Uterus (tissue), 4 donors: ENCODE measurements around the gene ETDB. TPM values are rescaled to one million over a fixed set of nuclear protein-coding genes. Genes with fewer than 3 reads are reported as not detected.

Experiments used
- DNase-seq, 2 donors: peaks; one replicate each; pipeline ENCODE4 v3.0.0-alpha.2; 2019 to 2020
- H3K27ac ChIP-seq, 2 donors: fragments of 200-600 bp; sonication (generic); 1 replicate in 1 of 2; 2 replicates in 1 of 2; pipeline ENCODE4 v1.5.1; 2016 to 2018
- H3K27me3 ChIP-seq, 2 donors: fragments of 200-600 bp; sonication (generic); one replicate each; pipeline ENCODE4 v1.5.1; 2018 to 2019; ENCODE audit warnings: control low read depth in 1 of 2
- H3K36me3 ChIP-seq, 2 donors: fragments of 200-600 bp; sonication (generic); one replicate each; pipeline ENCODE4 v1.5.1; 2019; ENCODE audit warnings: control low read depth in 1 of 2
- H3K4me1 ChIP-seq, 2 donors: fragments of 200-600 bp; sonication (generic); one replicate each; pipeline ENCODE4 v1.5.1; 2018 to 2019; ENCODE audit warnings: control low read depth in 1 of 2
- H3K4me3 ChIP-seq, 2 donors: fragments of 200-600 bp; sonication (generic); 1 replicate in 1 of 2; 2 replicates in 1 of 2; pipeline ENCODE4 v1.5.1; 2018 to 2019; ENCODE audit warnings: mild to moderate bottlenecking in 1 of 2
- H3K9me3 ChIP-seq, 2 donors: fragments of 200-600 bp; sonication (generic); one replicate each; pipeline ENCODE4 v1.5.1; 2019; ENCODE audit warnings: control low read depth in 1 of 2
- POLR2A ChIP-seq, 2 donors: fragments of 450-650 bp; IDR thresholded peaks; one replicate each; pipeline ENCODE4 v1.6.1; 2016; ENCODE audit warnings: antibody characterized with exemption in 2 of 2, mild to moderate bottlenecking in 1 of 2, moderate library complexity in 1 of 2
- intact Hi-C: fragments of 100-400 bp; cut with DNase I; formaldehyde crosslinking; loops from one replicate; pipeline ENCODE4 v1.15.1; 2023; ENCODE audit warnings: low total_unique reads
- total RNA-seq, 4 donors: library from RNA; depleted of rRNA in 3 of 4; stranded (reverse); fragments of >200 nt in 3 of 4; gene quantifications; one replicate each; pipeline versions ENCODE4 v1.1.0 to v1.2.4, GENCODE V29; 2014 to 2023
- TF ChIP-seq, protein P1 (sequence below), 4 experiments: fragments of 200-600 bp in 2 of 4; fragments of 450-650 bp in 2 of 4; sonication (generic) in 2 of 4; IDR thresholded peaks; one replicate each; pipeline ENCODE4 v1.5.1; 2016 to 2019; ENCODE audit warnings: antibody characterized with exemption in 4 of 4, mild to moderate bottlenecking in 2 of 4, moderate library complexity in 1 of 4
- donor health status: DM: yes; HTN: yes; CAD: no.

ETDB gene
- total RNA-seq, 4 donors from 2014 or later: not detected

DNA sequence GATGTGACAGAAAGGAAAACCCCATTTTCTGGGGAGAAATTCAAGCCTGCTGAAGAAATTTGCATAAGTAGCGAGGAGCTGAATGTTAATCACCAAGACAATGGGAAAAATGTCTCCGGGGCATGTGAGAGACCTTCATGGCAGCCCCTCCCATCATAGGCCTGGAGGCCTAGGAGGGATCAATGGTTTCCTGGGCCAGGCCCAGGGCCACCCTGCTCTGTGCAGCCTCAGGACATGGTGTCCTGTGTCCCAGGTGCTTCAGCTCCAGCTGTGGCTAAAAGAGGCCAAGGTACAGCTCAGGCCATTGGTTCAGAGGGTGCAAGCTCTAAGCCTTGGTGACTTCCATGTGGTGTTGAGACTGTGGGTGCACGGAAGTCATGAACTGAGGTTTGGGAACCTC, 31.2 kb downstream of the ETDB start:
- DNase-seq: no peak
- no peak overlapping the region for H3K27ac ChIP-seq
- intact Hi-C loops: no loop called here
- H3K9me3 ChIP-seq: no peaks in the 10 kb centered on the region
- H3K27me3 ChIP-seq: no peaks in the 10 kb centered on the region
- H3K4me3 ChIP-seq: no peak overlapping the region
- H3K4me1 ChIP-seq: no peaks in the 10 kb centered on the region
- no peaks in the 10 kb centered on the region for H3K36me3 ChIP-seq
- TF ChIP-seq, protein P1, sequence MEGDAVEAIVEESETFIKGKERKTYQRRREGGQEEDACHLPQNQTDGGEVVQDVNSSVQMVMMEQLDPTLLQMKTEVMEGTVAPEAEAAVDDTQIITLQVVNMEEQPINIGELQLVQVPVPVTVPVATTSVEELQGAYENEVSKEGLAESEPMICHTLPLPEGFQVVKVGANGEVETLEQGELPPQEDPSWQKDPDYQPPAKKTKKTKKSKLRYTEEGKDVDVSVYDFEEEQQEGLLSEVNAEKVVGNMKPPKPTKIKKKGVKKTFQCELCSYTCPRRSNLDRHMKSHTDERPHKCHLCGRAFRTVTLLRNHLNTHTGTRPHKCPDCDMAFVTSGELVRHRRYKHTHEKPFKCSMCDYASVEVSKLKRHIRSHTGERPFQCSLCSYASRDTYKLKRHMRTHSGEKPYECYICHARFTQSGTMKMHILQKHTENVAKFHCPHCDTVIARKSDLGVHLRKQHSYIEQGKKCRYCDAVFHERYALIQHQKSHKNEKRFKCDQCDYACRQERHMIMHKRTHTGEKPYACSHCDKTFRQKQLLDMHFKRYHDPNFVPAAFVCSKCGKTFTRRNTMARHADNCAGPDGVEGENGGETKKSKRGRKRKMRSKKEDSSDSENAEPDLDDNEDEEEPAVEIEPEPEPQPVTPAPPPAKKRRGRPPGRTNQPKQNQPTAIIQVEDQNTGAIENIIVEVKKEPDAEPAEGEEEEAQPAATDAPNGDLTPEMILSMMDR (IDR thresholded peaks at IDR 0.05): no peak
- no peak for TF ChIP-seq POLR2A (IDR thresholded peaks at IDR 0.05)

DNA sequence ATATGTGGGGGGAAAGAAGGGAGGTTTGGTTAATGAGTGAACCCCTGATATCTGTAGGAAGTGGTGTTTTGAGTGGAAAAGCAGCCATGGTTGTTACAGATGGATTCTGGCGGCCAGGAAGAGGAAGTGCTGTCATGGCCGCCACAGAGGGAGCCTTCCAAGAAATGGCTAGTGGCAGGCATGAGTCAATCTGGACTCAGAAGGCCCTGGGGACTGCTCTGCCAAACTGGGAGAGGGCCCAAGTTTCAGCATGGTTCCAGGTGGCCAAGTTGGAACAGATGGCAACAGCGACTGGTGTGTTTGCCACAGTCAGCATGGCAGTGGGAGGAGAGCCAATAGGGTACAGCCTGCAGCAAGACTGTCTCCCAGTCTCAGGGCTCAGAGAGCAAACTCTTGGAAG, 32.5 kb downstream of the ETDB start:
- Histone ChIP-seq H3K27me3 (peaks cover 0 to 2% of the 10 kb centered on the region in 2 donors), H3K36me3 (no peaks in the 10 kb centered on the region), H3K4me1 (no peaks in the 10 kb centered on the region), H3K27ac (no peak overlapping the region), H3K4me3 (no peak overlapping the region), H3K9me3 (no peaks in the 10 kb centered on the region)
- intact Hi-C loops: no loop called here
- no peak for TF ChIP-seq POLR2A (IDR thresholded peaks at IDR 0.05)
- TF ChIP-seq, protein P1 (IDR thresholded peaks at IDR 0.05): no peak
- no peak for DNase-seq

GRCh38 chrX:135086197-135086854, 34.0 kb downstream of the ETDB start:
- Histone ChIP-seq H3K27me3 (peaks cover 0 to 2% of the 10 kb centered on the region in 2 donors), H3K27ac (no peak overlapping the region), H3K4me3 (no peak overlapping the region), H3K36me3 (no peaks in the 10 kb centered on the region), H3K9me3 (no peaks in the 10 kb centered on the region), H3K4me1 (no peaks in the 10 kb centered on the region)
- no peak for TF ChIP-seq POLR2A (IDR thresholded peaks at IDR 0.05)
- TF ChIP-seq, protein P1 (IDR thresholded peaks at IDR 0.05): peak; percentile 36 to 58 (median 51)
- intact Hi-C loops: no loop called here
- DNase-seq: peak in 1 of 2 donors; percentile 38

- Histone ChIP-seq H3K27me3 (peaks cover 2 to 5% of the 10 kb centered on the region in 2 donors), H3K4me1 (no peaks in the 10 kb centered on the region), H3K4me3 (no peak overlapping the region), H3K36me3 (no peaks in the 10 kb centered on the region), H3K27ac (no peak overlapping the region), H3K9me3 (no peaks in the 10 kb centered on the region)
- no peak for DNase-seq
- TF ChIP-seq, protein P1 (IDR thresholded peaks at IDR 0.05): no peak
- TF ChIP-seq POLR2A (IDR thresholded peaks at IDR 0.05): no peak
- intact Hi-C loops: no loop called here
Observed at GRCh38 chrX:135081693-135082404, 38.5 kb downstream of the ETDB start.

Other genes starting within 250 kb of the ETDB start
- 10 to 100 TPM in 2 of 4 donors, 1 to 10 TPM in 2; 1.8 to 33.5 (median 12.9) TPM for gene MOSPD1, start 205.3 kb downstream of the ETDB start, total RNA-seq
- 10 to 100 TPM in 2 of 4 donors, 1 to 10 TPM in 2; 4.6 to 16.1 (median 10.5) TPM for gene SMIM10, start 129.5 kb downstream of the ETDB start, total RNA-seq
- gene RTL8B, start 98.0 kb downstream of the ETDB start, total RNA-seq: 10 to 100 TPM in 1 of 4 donors, 1 to 10 TPM in 2, under 1 TPM in 1; 0.26 to 22.8 (median 6.3) TPM
- gene RTL8C, start 88.2 kb downstream of the ETDB start, total RNA-seq: 100 to 1,000 TPM in 1 of 4 donors, 10 to 100 TPM in 3; 47.4 to 121 (median 67.4) TPM
- 10 to 100 TPM in 3 of 4 donors, 1 to 10 TPM in 1; 3.2 to 52.4 (median 38.6) TPM for gene RTL8A, start 68.4 kb downstream of the ETDB start, total RNA-seq
- gene SMIM10L2B, start 21.8 kb downstream of the ETDB start, total RNA-seq: 1 to 10 TPM in 2 of 4 donors, under 1 TPM in 1, not detected in 1; 0.88 to 6.2 (median 3.7) TPM
- gene CT55, start 50.9 kb upstream of the ETDB start, total RNA-seq: not detected
- not detected for gene ETDA, start 131.5 kb upstream of the ETDB start, total RNA-seq
- not detected for gene ETDC, start 189.0 kb upstream of the ETDB start, total RNA-seq
- gene ZNF75D, start 223.6 kb upstream of the ETDB start, total RNA-seq: 10 to 100 TPM in 2 of 4 donors, 1 to 10 TPM in 2; 3.8 to 19.4 (median 10.5) TPM
- 10 to 100 TPM in 2 of 4 donors, 1 to 10 TPM in 2; 6.9 to 29.3 (median 10.4) TPM for gene ZNF449, start 224.3 kb upstream of the ETDB start, total RNA-seq